ENCODE results near the gene CFAP221.

- TF ChIP-seq POLR2AphosphoS2 (IDR thresholded peaks at IDR 0.05; ENCODE audit: low read depth, low read length) (no peak), PBX3 (IDR thresholded peaks at IDR 0.05; ENCODE audit: insufficient replicate concordance, low read depth, low read length) (no peak)
Observed at GRCh38 chr2:119638685-119639554, 94.7 kb downstream of the CFAP221 start.
